Stomach (tissue), 9 donors: Measurements from ENCODE around the gene PSRC1. TPM values are rescaled to one million over a fixed set of nuclear protein-coding genes. Genes with fewer than 3 reads are reported as not detected.

Source experiments
- DNase-seq, 2 donors: peaks; one replicate each; pipeline versions ENCODE4 v3.0.0 to v3.0.0-alpha.2; 2013 to 2019
- H3K27ac ChIP-seq, 5 donors: fragments of 200-600 bp in 4 of 5; sonication (generic) in 4 of 5; one replicate each; pipeline ENCODE4 v1.5.1; 2013 to 2019; ENCODE audit warnings: mild to moderate bottlenecking in 1 of 5, moderate library complexity in 1 of 5
- H3K27me3 ChIP-seq, 3 donors: fragments of 200-600 bp; sonication (generic); one replicate each; pipeline ENCODE4 v1.5.1; 2017 to 2019; ENCODE audit warnings: mixed run types in 1 of 3
- H3K36me3 ChIP-seq, 4 donors: fragments of 200-600 bp; sonication (generic); 1 replicate in 3 of 4; 2 replicates in 1 of 4; pipeline ENCODE4 v1.5.1; 2016 to 2019
- H3K4me1 ChIP-seq, 4 donors: fragments of 200-600 bp; sonication (generic); one replicate each; pipeline ENCODE4 v1.5.1; 2016 to 2019
- H3K4me3 ChIP-seq, 4 donors: fragments of 200-600 bp; sonication (generic) in 3 of 4; one replicate each; pipeline ENCODE4 v1.5.1; 2016 to 2019; ENCODE audit warnings: mild to moderate bottlenecking in 1 of 4
- H3K9me3 ChIP-seq, 4 donors: fragments of 200-600 bp; sonication (generic); one replicate each; pipeline ENCODE4 v1.5.1; 2016 to 2019
- CTCF ChIP-seq, 7 experiments: fragments of 450-650 bp in 4 of 7; fragments of 200-600 bp in 3 of 7; sonication (generic) in 3 of 7; IDR thresholded peaks; one replicate each; pipeline ENCODE4 v1.5.1; 2016 to 2019; ENCODE audit warnings: antibody characterized with exemption in 7 of 7, control low read depth in 2 of 7, mild to moderate bottlenecking in 1 of 7
- EP300 ChIP-seq: sonication (generic); formaldehyde crosslinking; IDR thresholded peaks from one replicate; pipeline ENCODE4 v1.6.1; 2017; ENCODE audit warnings: antibody characterized with exemption
- POLR2A ChIP-seq, 4 donors: fragments of 450-650 bp; IDR thresholded peaks; one replicate each; pipeline ENCODE4 v1.6.1; 2016; ENCODE audit warnings: antibody characterized with exemption in 4 of 4, control low read depth in 2 of 4, mild to moderate bottlenecking in 1 of 4, moderate library complexity in 1 of 4
- POLR2AphosphoS5 ChIP-seq, 3 donors: sonication (generic); formaldehyde crosslinking; IDR thresholded peaks; one replicate each; pipeline ENCODE4 v1.6.1; 2016; ENCODE audit warnings: antibody characterized with exemption in 3 of 3
- WGBS, 5 donors: extraction: QIAGEN DNeasy Blood & Tissue Kit in 3 of 5; methylation state at CpG; one replicate each; pipeline versions ENCODE4 v1.1.5 to v1.1.7; 2013 to 2018; 5-methylcytosine and 5-hydroxymethylcytosine counted together
- intact Hi-C: fragments of 100-400 bp; cut with DNase I; formaldehyde crosslinking; loops from one replicate; pipeline ENCODE4 v1.15.1; 2023; ENCODE audit warnings: low total_unique reads
- polyA plus RNA-seq, 3 donors: library from polyadenylated mRNA; stranded (reverse); fragments of 200-250 nt; gene quantifications; one replicate each; pipeline ENCODE4 v1.2.3, GENCODE V29; 2013
- total RNA-seq, 5 donors: library from RNA; depleted of rRNA; stranded (reverse); fragments of >200 nt; gene quantifications; one replicate each; pipeline versions ENCODE4 v1.1.0 to v1.2.3, GENCODE V29; 2014 to 2016
- donor health status: healthy with polysubstance abuse.
- donor health status: Bipolar disorder and iron deficiency.
- donor health status: healthy.

PSRC1 gene
- total and polyA plus RNA-seq, 8 donors = 0.29 to 18.7 (median 3.6) TPM; not detected in 1

GRCh38 chr1:109265741-109266330 is 17.1 kb downstream of the PSRC1 start:
- WGBS, 5 donors = 91 to 99% (median 95%) methylated on average over 9 to 13 of the region's 13 CpGs
- no peak for DNase-seq
- intact Hi-C loops = no loop called here

GRCh38 chr1:109265016-109265415 is 17.9 kb downstream of the PSRC1 start:
- intact Hi-C loops = no loop called here
- no peak for DNase-seq
- Histone ChIP-seq H3K4me1 (peaks cover 0 to 14% (median 6%) of the 10 kb centered on the region in 4 donors), H3K9me3 (no peaks in the 10 kb centered on the region), H3K4me3 (no peak overlapping the region), H3K36me3 (peaks cover 0 to 64% (median 30%) of the 10 kb centered on the region in 4 donors), H3K27me3 (no peaks in the 10 kb centered on the region), H3K27ac (no peak overlapping the region)
- TF ChIP-seq POLR2AphosphoS5 (IDR thresholded peaks at IDR 0.05) (no peak), EP300 (no peak), POLR2A (IDR thresholded peaks at IDR 0.05) (no peak), CTCF (IDR thresholded peaks at IDR 0.05) (no peak)
- 93 to 100% (median 96%) methylated on average over 2 to 4 of the region's 4 CpGs for WGBS, 5 donors

More at GRCh38 chr1:109265741-109266330, 17.1 kb downstream of the PSRC1 start:
- no peak for TF ChIP-seq POLR2A (IDR thresholded peaks at IDR 0.05)
- no peak for TF ChIP-seq CTCF (IDR thresholded peaks at IDR 0.05)
- no peak for TF ChIP-seq POLR2AphosphoS5 (IDR thresholded peaks at IDR 0.05)
- no peak for TF ChIP-seq EP300
- Histone ChIP-seq H3K4me1 (peaks cover 0 to 14% (median 6%) of the 10 kb centered on the region in 4 donors), H3K27ac (no peak overlapping the region), H3K36me3 (peaks cover 0 to 67% (median 31%) of the 10 kb centered on the region in 4 donors), H3K27me3 (no peaks in the 10 kb centered on the region), H3K9me3 (no peaks in the 10 kb centered on the region), H3K4me3 (no peak overlapping the region)

GRCh38 chr1:109264379-109264755 is 18.6 kb downstream of the PSRC1 start:
- no peaks in the 10 kb centered on the region for H3K27me3 ChIP-seq
- no peak for DNase-seq
- peaks cover 0 to 61% (median 24%) of the 10 kb centered on the region in 4 donors for H3K36me3 ChIP-seq
- H3K9me3 ChIP-seq = no peaks in the 10 kb centered on the region
- no peak overlapping the region for H3K27ac ChIP-seq
- peaks cover 0 to 14% (median 6%) of the 10 kb centered on the region in 4 donors for H3K4me1 ChIP-seq
- WGBS, 5 donors = 68 to 89% (median 77%) methylated on average over 1 to 9 of the region's 9 CpGs
- intact Hi-C loops = loop anchor here (5.0 kb wide), 1 partner anchor 138 kb away; no protein-coding TSS in a partner anchor
- no peak for TF ChIP-seq POLR2AphosphoS5 (IDR thresholded peaks at IDR 0.05)
- no peak for TF ChIP-seq CTCF (IDR thresholded peaks at IDR 0.05)
- TF ChIP-seq EP300 = no peak
- no peak for TF ChIP-seq POLR2A (IDR thresholded peaks at IDR 0.05)
- no peak overlapping the region for H3K4me3 ChIP-seq

GRCh38 chr1:109263597-109264378 is 19.2 kb downstream of the PSRC1 start:
- H3K27ac ChIP-seq = peak overlapping the region in 1 of 5 donors; percentile 3
- peaks cover 0 to 14% (median 6%) of the 10 kb centered on the region in 4 donors for H3K4me1 ChIP-seq
- peaks cover 0 to 61% (median 27%) of the 10 kb centered on the region in 4 donors for H3K36me3 ChIP-seq
- peak; percentile 93 to 96 for DNase-seq
- 39 to 52% (median 46%) methylated on average over 12 to 29 of the region's 29 CpGs for WGBS, 5 donors
- no peak for TF ChIP-seq POLR2A (IDR thresholded peaks at IDR 0.05)
- peak; percentile 94 to 100 (median 97) for TF ChIP-seq CTCF (IDR thresholded peaks at IDR 0.05)
- TF ChIP-seq EP300 = no peak
- peak; percentile 43 to 89 (median 47) for TF ChIP-seq POLR2AphosphoS5 (IDR thresholded peaks at IDR 0.05)
- H3K4me3 ChIP-seq = no peak overlapping the region
- H3K9me3 ChIP-seq = no peaks in the 10 kb centered on the region
- intact Hi-C loops = loop anchor here (5.0 kb wide), 1 partner anchor 139 kb away; no protein-coding TSS in a partner anchor
- no peaks in the 10 kb centered on the region for H3K27me3 ChIP-seq
